Bronchial epithelial cell (primary cell): ENCODE measurements around the gene CPZ. TPM values are rescaled to one million over a fixed set of nuclear protein-coding genes. Genes with fewer than 3 reads are reported as not detected.

ENCODE experiments used
- DNase-seq: peaks from one replicate; pipeline ENCODE4 v3.0.0-alpha.2; 2010; ENCODE audit warnings: low read depth
- FAIRE-seq: peaks from 2 replicates; lab custom pipeline; 2011; peaks lifted over from hg19 to GRCh38; lab: Jason Lieb, UNC
- H3K27me3 ChIP-seq: 2 replicates; pipeline ENCODE4 v1.5.1; 2011; ENCODE audit warnings: low read length; ENCODE audit not compliant: control insufficient read depth, insufficient read depth
- H3K36me3 ChIP-seq: 2 replicates; pipeline ENCODE4 v1.5.1; 2011; ENCODE audit warnings: low read length; ENCODE audit not compliant: control insufficient read depth, insufficient read depth
- H3K4me3 ChIP-seq: 2 replicates; pipeline ENCODE4 v1.5.1; 2011; ENCODE audit warnings: mild to moderate bottlenecking, low read depth, low read length, control low read depth
- total RNA-seq: library from RNA; depleted of rRNA; stranded (reverse); fragments of >200 nt; gene quantifications from 2 replicates; pipeline ENCODE4 v1.2.1, GENCODE V29; 2014
- TF ChIP-seq, protein P1 (sequence below): IDR thresholded peaks from 2 replicates; pipeline ENCODE4 v1.5.1; 2011; ENCODE audit warnings: mild to moderate bottlenecking, moderate library complexity, low read length, control low read depth, inconsistent platforms; ENCODE audit not compliant: insufficient read depth, severe bottlenecking

Gene CPZ
- total RNA-seq, 1 donor from 2014 or later, result 0.26 TPM

DNA sequence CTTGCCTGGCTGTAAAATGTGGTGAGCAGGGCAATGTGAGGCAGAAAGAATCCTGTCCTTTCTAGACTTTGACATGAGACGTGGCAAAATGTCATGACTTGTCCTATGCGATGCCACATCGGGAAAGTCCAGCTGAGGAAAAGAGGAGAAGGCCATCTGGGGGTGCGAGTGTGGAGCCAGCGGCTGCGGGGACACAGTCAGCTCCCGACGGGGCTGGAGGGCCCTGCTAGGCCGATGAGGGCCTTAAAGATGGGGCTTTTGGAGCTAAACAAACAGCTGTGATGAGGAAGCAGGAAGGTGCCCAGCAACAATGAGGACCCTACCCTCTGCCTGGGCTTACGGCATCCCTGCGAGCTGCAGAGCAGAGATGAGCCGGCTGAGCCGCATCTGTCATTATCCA is 7.7 kb downstream of the CPZ start:
- FAIRE-seq (no peak), DNase-seq (no peak)
- TF ChIP-seq, protein P1, sequence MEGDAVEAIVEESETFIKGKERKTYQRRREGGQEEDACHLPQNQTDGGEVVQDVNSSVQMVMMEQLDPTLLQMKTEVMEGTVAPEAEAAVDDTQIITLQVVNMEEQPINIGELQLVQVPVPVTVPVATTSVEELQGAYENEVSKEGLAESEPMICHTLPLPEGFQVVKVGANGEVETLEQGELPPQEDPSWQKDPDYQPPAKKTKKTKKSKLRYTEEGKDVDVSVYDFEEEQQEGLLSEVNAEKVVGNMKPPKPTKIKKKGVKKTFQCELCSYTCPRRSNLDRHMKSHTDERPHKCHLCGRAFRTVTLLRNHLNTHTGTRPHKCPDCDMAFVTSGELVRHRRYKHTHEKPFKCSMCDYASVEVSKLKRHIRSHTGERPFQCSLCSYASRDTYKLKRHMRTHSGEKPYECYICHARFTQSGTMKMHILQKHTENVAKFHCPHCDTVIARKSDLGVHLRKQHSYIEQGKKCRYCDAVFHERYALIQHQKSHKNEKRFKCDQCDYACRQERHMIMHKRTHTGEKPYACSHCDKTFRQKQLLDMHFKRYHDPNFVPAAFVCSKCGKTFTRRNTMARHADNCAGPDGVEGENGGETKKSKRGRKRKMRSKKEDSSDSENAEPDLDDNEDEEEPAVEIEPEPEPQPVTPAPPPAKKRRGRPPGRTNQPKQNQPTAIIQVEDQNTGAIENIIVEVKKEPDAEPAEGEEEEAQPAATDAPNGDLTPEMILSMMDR, result no peak
- H3K36me3 ChIP-seq, result no peaks in the 10 kb centered on the region
- no peak overlapping the region for H3K4me3 ChIP-seq
- H3K27me3 ChIP-seq, result no peaks in the 10 kb centered on the region

DNA sequence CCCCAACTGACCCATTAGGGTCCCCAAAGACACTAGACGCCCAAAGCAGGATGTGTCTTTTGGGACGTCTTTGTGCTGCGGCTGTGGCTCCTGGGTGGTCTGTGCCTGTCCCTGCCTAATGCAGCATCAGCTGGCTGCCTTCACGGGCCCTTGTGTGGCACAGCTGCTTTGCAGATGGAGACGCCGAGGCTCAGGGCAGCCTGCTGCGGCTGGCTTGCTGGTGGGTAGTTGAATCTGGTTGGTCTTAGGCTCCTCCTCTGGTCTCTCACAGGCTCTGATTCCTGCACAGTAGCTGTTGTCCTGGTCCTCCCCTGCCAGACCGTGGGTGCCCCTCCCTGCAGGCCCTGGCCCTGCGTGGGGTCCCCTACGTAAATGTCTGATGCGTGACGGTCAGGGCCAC is 8.1 kb downstream of the CPZ start:
- Histone ChIP-seq H3K36me3 (no peaks in the 10 kb centered on the region), H3K4me3 (no peak overlapping the region), H3K27me3 (no peaks in the 10 kb centered on the region)
- TF ChIP-seq, protein P1, result no peak
- FAIRE-seq (no peak), DNase-seq (no peak)

DNA sequence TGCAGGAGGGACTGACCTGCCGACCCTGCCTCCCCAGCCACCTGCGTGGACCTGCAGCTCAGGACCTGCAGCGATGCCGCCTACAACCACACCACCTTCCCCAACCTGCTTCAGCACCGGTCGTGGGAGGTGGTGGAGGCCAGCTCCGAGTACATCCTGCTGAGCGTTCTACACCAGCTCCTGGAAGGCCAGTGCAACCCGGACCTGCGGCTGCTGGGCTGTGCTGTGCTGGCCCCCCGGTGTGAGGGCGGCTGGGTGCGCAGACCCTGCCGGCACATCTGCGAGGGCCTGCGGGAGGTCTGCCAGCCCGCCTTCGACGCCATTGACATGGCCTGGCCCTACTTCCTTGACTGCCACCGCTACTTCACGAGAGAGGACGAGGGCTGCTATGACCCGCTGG is 8.5 kb downstream of the CPZ start:
- TF ChIP-seq, protein P1, result no peak
- H3K27me3 ChIP-seq, result no peaks in the 10 kb centered on the region
- no peak overlapping the region for H3K4me3 ChIP-seq
- no peak for FAIRE-seq
- no peaks in the 10 kb centered on the region for H3K36me3 ChIP-seq
- DNase-seq, result no peak

DNA sequence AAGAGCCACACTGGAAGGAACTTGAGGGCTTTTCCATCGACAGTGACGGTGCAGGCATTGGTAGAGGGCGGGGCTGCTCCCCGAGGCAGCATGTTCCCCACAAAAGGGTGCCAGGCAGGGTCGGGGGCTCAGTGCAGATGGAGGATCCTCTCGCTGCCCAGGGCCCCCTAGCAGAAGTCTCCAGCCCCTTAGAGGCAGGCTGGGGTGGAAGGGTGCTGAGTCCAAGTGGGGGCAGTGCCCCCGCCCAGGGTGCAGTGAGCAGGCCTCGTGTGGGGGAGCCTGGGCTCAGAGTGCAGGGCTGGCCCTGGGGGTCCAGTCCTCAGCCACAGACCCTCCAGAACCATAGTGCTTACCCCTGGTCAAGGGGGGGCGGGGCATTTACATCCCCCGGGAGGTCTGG is 9.0 kb downstream of the CPZ start:
- TF ChIP-seq, protein P1, result no peak
- H3K27me3 ChIP-seq, result no peaks in the 10 kb centered on the region
- no peaks in the 10 kb centered on the region for H3K36me3 ChIP-seq
- FAIRE-seq (no peak), DNase-seq (no peak)
- H3K4me3 ChIP-seq, result no peak overlapping the region

DNA sequence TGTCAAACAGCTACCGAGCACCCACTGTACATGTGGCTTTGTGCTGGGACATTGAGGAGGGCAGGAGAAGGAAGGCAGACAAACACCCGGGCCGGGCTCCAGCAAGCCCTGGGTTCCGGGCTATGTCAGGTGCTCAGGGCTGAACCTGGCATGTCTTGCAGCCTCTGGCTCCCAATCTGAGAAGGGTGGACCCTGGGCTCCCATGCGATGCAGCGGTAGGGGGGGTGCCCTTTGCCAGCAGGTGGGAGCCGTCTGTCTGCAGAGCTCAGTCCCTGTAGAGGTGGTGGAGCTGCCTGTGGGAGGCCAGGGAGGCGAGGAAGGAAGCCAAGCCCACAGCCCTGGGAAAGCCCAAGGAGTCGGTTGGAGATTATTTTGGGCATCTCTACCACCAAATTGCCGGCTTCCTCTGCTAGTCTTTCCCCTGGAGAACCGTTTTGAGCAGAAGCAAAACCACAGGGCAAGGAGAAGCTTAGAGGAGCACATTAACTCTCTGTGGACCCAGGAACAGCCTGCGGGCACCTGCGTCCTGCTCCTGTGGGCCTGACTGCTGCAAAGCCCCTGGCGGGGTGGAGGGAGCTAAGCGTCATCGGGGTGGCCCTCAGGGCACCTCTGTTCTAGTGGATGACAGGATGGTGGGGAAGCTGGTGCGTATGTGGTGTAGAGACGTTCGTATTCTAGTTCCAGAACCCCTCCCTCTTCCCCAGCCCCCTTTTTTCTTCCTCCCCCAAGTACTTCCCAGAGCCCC is 10.3 kb downstream of the CPZ start:
- TF ChIP-seq, protein P1, result no peak
- no peaks in the 10 kb centered on the region for H3K36me3 ChIP-seq
- DNase-seq (no peak), FAIRE-seq (no peak)
- no peak overlapping the region for H3K4me3 ChIP-seq
- no peaks in the 10 kb centered on the region for H3K27me3 ChIP-seq

GRCh38 chr4:8603931-8604330 is 11.4 kb downstream of the CPZ start:
- no peak for DNase-seq
- no peak overlapping the region for H3K4me3 ChIP-seq
- H3K36me3 ChIP-seq, result no peaks in the 10 kb centered on the region
- TF ChIP-seq, protein P1, result no peak
- H3K27me3 ChIP-seq, result no peaks in the 10 kb centered on the region
- FAIRE-seq, result no peak
